Measurements from ENCODE around the gene TRAM2.

The TRAM2 gene

GRCh38 chr6:52499026-52499425 is 77.8 kb downstream of the TRAM2 start:
- no peak overlapping the region for H3K9ac ChIP-seq (ENCODE audit: low read depth, low read length, poor library complexity)
- no peak overlapping the region for H2AK5ac ChIP-seq (ENCODE audit: low read depth, low read length)
- no peak overlapping the region for H3K4ac ChIP-seq (ENCODE audit: low read length)
- no peak overlapping the region for H3K23ac ChIP-seq (ENCODE audit: low read depth, low read length, poor library complexity)
- H3K79me1 ChIP-seq (ENCODE audit: low read depth, low read length) = no peaks in the 10 kb centered on the region
- peak overlapping the region; percentile 33 for H3K27ac ChIP-seq (replicated peaks; ENCODE audit: low read length)
- no peak overlapping the region for H2BK5ac ChIP-seq (ENCODE audit: low read length)
- H2BK120ac ChIP-seq (ENCODE audit: low read depth, low read length) = no peak overlapping the region
- no CpG with 5 or more reads among the region's 1 CpG for WGBS, 2 donors (ENCODE audit: extremely low coverage in 2 of 2, insufficient read length in 2 of 2, insufficient replicate concordance in 1 of 2)
- H3K14ac ChIP-seq (ENCODE audit: low read length) = no peak overlapping the region
- DNase-seq (ENCODE audit: low spot score) = no peak
- no peak overlapping the region for H3K4me2 ChIP-seq (ENCODE audit: insufficient read depth, low read length, poor library complexity, severe bottlenecking)
- H2AFZ ChIP-seq (ENCODE audit: low read length) = no peak overlapping the region
- no peak overlapping the region for H2BK12ac ChIP-seq (ENCODE audit: low read length)
- no peak overlapping the region for H3K18ac ChIP-seq (ENCODE audit: low read length)
- H3K36me3 ChIP-seq (replicated peaks in 1 of 2; ENCODE audit: control insufficient read depth in 2 of 2, insufficient read depth in 2 of 2, low read length in 2 of 2) = peaks cover 8 to 52% of the 10 kb centered on the region in 2 donors
- H3K4me1 ChIP-seq (ENCODE audit: control insufficient read depth in 2 of 2, insufficient read depth in 1 of 2, low read depth in 1 of 2, low read length in 2 of 2) = peaks cover 0 to 8% of the 10 kb centered on the region in 2 donors
- no peak overlapping the region for H4K91ac ChIP-seq (ENCODE audit: low read depth, low read length, poor library complexity)
- H3K27me3 ChIP-seq (ENCODE audit: control insufficient read depth in 3 of 3, insufficient read depth in 3 of 3, low read depth in 1 of 3, low read length in 3 of 3) = no peaks in the 10 kb centered on the region
- no peak overlapping the region for H2BK15ac ChIP-seq (ENCODE audit: low read length)
- H3K9me3 ChIP-seq (replicated peaks in 1 of 2; ENCODE audit: control insufficient read depth in 2 of 2, insufficient read depth in 1 of 2, low read depth in 1 of 2, low read length in 2 of 2) = no peaks in the 10 kb centered on the region
- no peak overlapping the region for H4K8ac ChIP-seq (ENCODE audit: low read depth, low read length)
- no peak overlapping the region for H3K4me3 ChIP-seq (ENCODE audit: low read length in 2 of 2)

- H2BK5ac ChIP-seq (ENCODE audit: low read length) = no peak overlapping the region
- no peak overlapping the region for H2BK15ac ChIP-seq (ENCODE audit: low read length)
- H3K79me1 ChIP-seq (ENCODE audit: low read depth, low read length) = no peaks in the 10 kb centered on the region
- no peak overlapping the region for H3K4ac ChIP-seq (ENCODE audit: low read length)
- no peak overlapping the region for H3K18ac ChIP-seq (ENCODE audit: low read length)
- no peak overlapping the region for H3K4me2 ChIP-seq (ENCODE audit: insufficient read depth, low read length, poor library complexity, severe bottlenecking)
- DNase-seq (ENCODE audit: low spot score) = no peak
- peak overlapping the region; percentile 33 for H3K27ac ChIP-seq (replicated peaks; ENCODE audit: low read length)
- H4K8ac ChIP-seq (ENCODE audit: low read depth, low read length) = no peak overlapping the region
- H3K14ac ChIP-seq (ENCODE audit: low read length) = no peak overlapping the region
- H2BK12ac ChIP-seq (ENCODE audit: low read length) = no peak overlapping the region
- peaks cover 0 to 8% of the 10 kb centered on the region in 2 donors for H3K4me1 ChIP-seq (ENCODE audit: control insufficient read depth in 2 of 2, insufficient read depth in 1 of 2, low read depth in 1 of 2, low read length in 2 of 2)
- H3K27me3 ChIP-seq (ENCODE audit: control insufficient read depth in 3 of 3, insufficient read depth in 3 of 3, low read depth in 1 of 3, low read length in 3 of 3) = no peaks in the 10 kb centered on the region
- H3K9me3 ChIP-seq (replicated peaks in 1 of 2; ENCODE audit: control insufficient read depth in 2 of 2, insufficient read depth in 1 of 2, low read depth in 1 of 2, low read length in 2 of 2) = no peaks in the 10 kb centered on the region
- no peak overlapping the region for H3K4me3 ChIP-seq (ENCODE audit: low read length in 2 of 2)
- H3K9ac ChIP-seq (ENCODE audit: low read depth, low read length, poor library complexity) = no peak overlapping the region
- no peak overlapping the region for H2BK120ac ChIP-seq (ENCODE audit: low read depth, low read length)
- no peak overlapping the region for H2AK5ac ChIP-seq (ENCODE audit: low read depth, low read length)
- peaks cover 8 to 52% of the 10 kb centered on the region in 2 donors for H3K36me3 ChIP-seq (replicated peaks in 1 of 2; ENCODE audit: control insufficient read depth in 2 of 2, insufficient read depth in 2 of 2, low read length in 2 of 2)
- no CpG with 5 or more reads among the region's 11 CpGs for WGBS, 2 donors (ENCODE audit: extremely low coverage in 2 of 2, insufficient read length in 2 of 2, insufficient replicate concordance in 1 of 2)
- H4K91ac ChIP-seq (ENCODE audit: low read depth, low read length, poor library complexity) = no peak overlapping the region
- H3K23ac ChIP-seq (ENCODE audit: low read depth, low read length, poor library complexity) = no peak overlapping the region
- H2AFZ ChIP-seq (ENCODE audit: low read length) = no peak overlapping the region
Observed at GRCh38 chr6:52498538-52499017, 78.3 kb downstream of the TRAM2 start.

- Histone ChIP-seq H3K4ac (ENCODE audit: low read length) (no peak overlapping the region), H3K36me3 (replicated peaks in 1 of 2; ENCODE audit: control insufficient read depth in 2 of 2, insufficient read depth in 2 of 2, low read length in 2 of 2) (peaks cover 8 to 44% of the 10 kb centered on the region in 2 donors), H3K23ac (ENCODE audit: low read depth, low read length, poor library complexity) (no peak overlapping the region), H2BK12ac (ENCODE audit: low read length) (no peak overlapping the region), H3K27ac (replicated peaks; ENCODE audit: low read length) (no peak overlapping the region), H3K18ac (ENCODE audit: low read length) (no peak overlapping the region), H3K4me1 (ENCODE audit: control insufficient read depth in 2 of 2, insufficient read depth in 1 of 2, low read depth in 1 of 2, low read length in 2 of 2) (peaks cover 0 to 5% of the 10 kb centered on the region in 2 donors), H2AFZ (ENCODE audit: low read length) (no peak overlapping the region), H2AK5ac (ENCODE audit: low read depth, low read length) (no peak overlapping the region), H3K4me2 (ENCODE audit: insufficient read depth, low read length, poor library complexity, severe bottlenecking) (no peak overlapping the region), H3K79me1 (ENCODE audit: low read depth, low read length) (no peaks in the 10 kb centered on the region), H3K4me3 (ENCODE audit: low read length in 2 of 2) (no peak overlapping the region), H2BK15ac (ENCODE audit: low read length) (no peak overlapping the region), H2BK120ac (ENCODE audit: low read depth, low read length) (no peak overlapping the region), H4K8ac (ENCODE audit: low read depth, low read length) (no peak overlapping the region), H3K9me3 (replicated peaks in 1 of 2; ENCODE audit: control insufficient read depth in 2 of 2, insufficient read depth in 1 of 2, low read depth in 1 of 2, low read length in 2 of 2) (no peaks in the 10 kb centered on the region), H3K9ac (ENCODE audit: low read depth, low read length, poor library complexity) (no peak overlapping the region), H4K91ac (ENCODE audit: low read depth, low read length, poor library complexity) (no peak overlapping the region), H2BK5ac (ENCODE audit: low read length) (no peak overlapping the region), H3K14ac (ENCODE audit: low read length) (no peak overlapping the region), H3K27me3 (ENCODE audit: control insufficient read depth in 3 of 3, insufficient read depth in 3 of 3, low read depth in 1 of 3, low read length in 3 of 3) (no peaks in the 10 kb centered on the region)
- DNase-seq (ENCODE audit: low spot score) = no peak
- no CpG with 5 or more reads among the region's 14 CpGs for WGBS, 2 donors (ENCODE audit: extremely low coverage in 2 of 2, insufficient read length in 2 of 2, insufficient replicate concordance in 1 of 2)
Observed at GRCh38 chr6:52497652-52498408, 79.0 kb downstream of the TRAM2 start.

DNA sequence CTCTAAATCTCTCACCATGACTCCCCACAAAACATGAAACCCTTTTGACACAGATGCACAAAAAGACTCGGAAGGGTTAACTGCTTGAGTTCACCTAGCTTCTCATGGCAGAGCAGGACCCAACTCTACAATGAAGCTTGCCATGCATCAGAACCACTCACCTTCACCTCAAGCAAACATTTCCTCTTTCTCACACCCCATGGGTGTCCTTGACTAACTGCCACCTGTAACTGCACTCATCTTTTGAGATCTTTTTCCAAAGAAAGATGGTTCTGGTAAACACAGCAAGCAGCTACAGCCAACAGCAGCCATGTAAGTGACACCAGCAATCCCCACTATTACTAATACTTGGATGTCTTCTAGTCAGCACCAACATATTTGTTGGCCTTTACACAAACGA is 80.2 kb downstream of the TRAM2 start:
- Histone ChIP-seq H3K9me3 (replicated peaks in 1 of 2; ENCODE audit: control insufficient read depth in 2 of 2, insufficient read depth in 1 of 2, low read depth in 1 of 2, low read length in 2 of 2) (no peaks in the 10 kb centered on the region), H3K79me1 (ENCODE audit: low read depth, low read length) (no peaks in the 10 kb centered on the region), H4K8ac (ENCODE audit: low read depth, low read length) (no peak overlapping the region), H2BK120ac (ENCODE audit: low read depth, low read length) (no peak overlapping the region), H3K9ac (ENCODE audit: low read depth, low read length, poor library complexity) (no peak overlapping the region), H2AK5ac (ENCODE audit: low read depth, low read length) (no peak overlapping the region), H3K14ac (ENCODE audit: low read length) (no peak overlapping the region), H3K27ac (replicated peaks; ENCODE audit: low read length) (no peak overlapping the region), H2BK5ac (ENCODE audit: low read length) (no peak overlapping the region), H3K18ac (ENCODE audit: low read length) (no peak overlapping the region), H3K23ac (ENCODE audit: low read depth, low read length, poor library complexity) (no peak overlapping the region), H3K4me3 (ENCODE audit: low read length in 2 of 2) (no peak overlapping the region), H4K91ac (ENCODE audit: low read depth, low read length, poor library complexity) (no peak overlapping the region), H3K4me2 (ENCODE audit: insufficient read depth, low read length, poor library complexity, severe bottlenecking) (no peak overlapping the region), H3K4ac (ENCODE audit: low read length) (no peak overlapping the region), H3K36me3 (replicated peaks in 1 of 2; ENCODE audit: control insufficient read depth in 2 of 2, insufficient read depth in 2 of 2, low read length in 2 of 2) (peaks cover 4 to 35% of the 10 kb centered on the region in 2 donors), H2BK12ac (ENCODE audit: low read length) (no peak overlapping the region), H3K27me3 (ENCODE audit: control insufficient read depth in 3 of 3, insufficient read depth in 3 of 3, low read depth in 1 of 3, low read length in 3 of 3) (no peaks in the 10 kb centered on the region), H2AFZ (ENCODE audit: low read length) (no peak overlapping the region), H3K4me1 (ENCODE audit: control insufficient read depth in 2 of 2, insufficient read depth in 1 of 2, low read depth in 1 of 2, low read length in 2 of 2) (peaks cover 0 to 5% of the 10 kb centered on the region in 2 donors), H2BK15ac (ENCODE audit: low read length) (no peak overlapping the region)
- no CpG with 5 or more reads among the region's 2 CpGs for WGBS, 2 donors (ENCODE audit: extremely low coverage in 2 of 2, insufficient read length in 2 of 2, insufficient replicate concordance in 1 of 2)
- DNase-seq (ENCODE audit: low spot score) = no peak
